OCI-LY1 (cell line): ENCODE results near the gene SPOUT1.
"Not testable (repeated sequence)": the region's sequence is repeated elsewhere in the genome, so short reads cannot be mapped to it uniquely, and the experiment has no call there.

Source experiments
- H2AFZ ChIP-seq: fragments of 200-600 bp; sonication (generic), shearing (Covaris generic); 2 replicates; pipeline ENCODE4 v1.6.0; 2014; ENCODE audit warnings: antibody characterized with exemption, mild to moderate bottlenecking, low read length
- H3F3A ChIP-seq: fragments of 200-600 bp; sonication (generic), shearing (Covaris generic); 2 replicates; pipeline ENCODE4 v1.6.0; 2014; ENCODE audit warnings: mild to moderate bottlenecking, antibody characterized with exemption, low read length, moderate library complexity; ENCODE audit not compliant: insufficient read depth
- H3K27ac ChIP-seq: fragments of 200-600 bp; sonication (generic); 2 replicates; pipeline ENCODE4 v1.5.1; 2014; ENCODE audit warnings: low read length, mixed run types, mild to moderate bottlenecking, low read depth; ENCODE audit not compliant: poor library complexity, severe bottlenecking
- H3K27me3 ChIP-seq: fragments of 200-600 bp; sonication (generic); 2 replicates; pipeline ENCODE4 v1.6.0; 2014; ENCODE audit warnings: antibody characterized with exemption, mild to moderate bottlenecking, low read length, moderate library complexity; ENCODE audit not compliant: insufficient read depth
- H3K36me3 ChIP-seq: fragments of 200-600 bp; sonication (generic); 2 replicates; pipeline ENCODE4 v1.6.1; 2014; ENCODE audit warnings: mild to moderate bottlenecking, antibody characterized with exemption, low read length, moderate library complexity, mixed read lengths; ENCODE audit not compliant: insufficient read depth
- H3K4me1 ChIP-seq: fragments of 200-600 bp; sonication (generic); 2 replicates; pipeline ENCODE4 v1.5.1; 2014; ENCODE audit warnings: mild to moderate bottlenecking, low read length, moderate library complexity; ENCODE audit not compliant: insufficient read depth, severe bottlenecking
- H3K4me2 ChIP-seq: fragments of 200-600 bp; sonication (generic), shearing (Covaris generic); 2 replicates; pipeline ENCODE4 v1.6.1; 2014; ENCODE audit warnings: low read length
- H3K4me3 ChIP-seq: fragments of 200-600 bp; sonication (generic); 2 replicates; pipeline ENCODE4 v1.5.1; 2014; ENCODE audit warnings: low read length, low read depth, mild to moderate bottlenecking, mixed read lengths; ENCODE audit not compliant: poor library complexity, severe bottlenecking
- H3K79me2 ChIP-seq: fragments of 200-600 bp; shearing (Covaris generic); 2 replicates; pipeline ENCODE4 v1.6.1; 2016; ENCODE audit warnings: mixed run types, low read length, mixed read lengths; ENCODE audit not compliant: insufficient read depth
- H3K9ac ChIP-seq: fragments of 200-600 bp; sonication (generic), shearing (Covaris generic); 2 replicates; pipeline ENCODE4 v1.6.1; 2014; ENCODE audit warnings: mild to moderate bottlenecking, low read length, mixed read lengths
- H3K9me2 ChIP-seq: fragments of 200-600 bp; sonication (generic), shearing (Covaris generic); 2 replicates; pipeline ENCODE4 v1.6.1; 2014; ENCODE audit warnings: low read depth, mild to moderate bottlenecking, low read length, mixed read lengths
- H3K9me3 ChIP-seq: fragments of 200-600 bp; shearing (Covaris generic); 2 replicates; pipeline ENCODE4 v1.6.1; 2014; ENCODE audit warnings: low read length, mixed read lengths
- H4K20me1 ChIP-seq: fragments of 200-600 bp; sonication (generic), shearing (Covaris generic); 2 replicates; pipeline ENCODE4 v1.6.0; 2016; ENCODE audit warnings: mild to moderate bottlenecking, low read length; ENCODE audit not compliant: insufficient read depth
- EZH2 ChIP-seq: fragments of 200-600 bp; sonication (generic), shearing (Covaris generic); IDR thresholded peaks from 2 replicates; pipeline ENCODE4 v1.8.0; 2017; ENCODE audit warnings: borderline replicate concordance, mixed run types, mild to moderate bottlenecking, antibody characterized with exemption, low read length, moderate library complexity, mixed read lengths
- TF ChIP-seq, protein P1 (sequence below): fragments of 200-600 bp; sonication (generic), shearing (Covaris generic); IDR thresholded peaks from 2 replicates; pipeline ENCODE4 v1.5.1; 2017; ENCODE audit warnings: mild to moderate bottlenecking, antibody characterized with exemption, low read length, moderate library complexity, mixed read lengths

SPOUT1 gene

DNA sequence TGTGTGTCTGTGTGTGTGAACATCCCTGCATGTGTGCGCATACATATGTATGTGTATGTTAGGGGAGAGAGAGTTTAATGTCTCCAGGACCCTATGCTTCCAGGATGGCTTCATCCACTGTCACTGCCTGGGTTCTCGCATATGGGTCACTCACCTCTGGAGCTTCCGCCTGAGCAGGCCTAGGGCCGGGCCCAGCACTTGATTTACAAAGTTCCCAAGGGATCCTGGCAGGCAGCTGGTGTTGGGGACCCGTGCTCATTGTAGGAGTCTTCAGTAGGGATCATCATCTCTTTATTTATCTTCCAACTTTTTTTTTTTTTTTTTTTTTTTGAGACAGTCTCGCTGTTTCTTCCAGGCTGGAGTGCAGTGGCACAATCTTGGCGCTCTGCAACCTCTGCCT is 29.5 kb downstream of the SPOUT1 start:
- Histone ChIP-seq H3K4me1 (no peaks in the 10 kb centered on the region), H3K9ac (no peak overlapping the region), H3K27me3 (no peaks in the 10 kb centered on the region), H3K9me2 (no peaks in the 10 kb centered on the region), H3K27ac (no peak overlapping the region), H3K4me3 (no peak overlapping the region), H2AFZ (no peak overlapping the region), H3K9me3 (no peaks in the 10 kb centered on the region), H3K79me2 (no peaks in the 10 kb centered on the region), H3K4me2 (no peak overlapping the region), H4K20me1 (no peaks in the 10 kb centered on the region), H3F3A (no peaks in the 10 kb centered on the region), H3K36me3 (peaks cover 66% of the 10 kb centered on the region)
- TF ChIP-seq, protein P1, sequence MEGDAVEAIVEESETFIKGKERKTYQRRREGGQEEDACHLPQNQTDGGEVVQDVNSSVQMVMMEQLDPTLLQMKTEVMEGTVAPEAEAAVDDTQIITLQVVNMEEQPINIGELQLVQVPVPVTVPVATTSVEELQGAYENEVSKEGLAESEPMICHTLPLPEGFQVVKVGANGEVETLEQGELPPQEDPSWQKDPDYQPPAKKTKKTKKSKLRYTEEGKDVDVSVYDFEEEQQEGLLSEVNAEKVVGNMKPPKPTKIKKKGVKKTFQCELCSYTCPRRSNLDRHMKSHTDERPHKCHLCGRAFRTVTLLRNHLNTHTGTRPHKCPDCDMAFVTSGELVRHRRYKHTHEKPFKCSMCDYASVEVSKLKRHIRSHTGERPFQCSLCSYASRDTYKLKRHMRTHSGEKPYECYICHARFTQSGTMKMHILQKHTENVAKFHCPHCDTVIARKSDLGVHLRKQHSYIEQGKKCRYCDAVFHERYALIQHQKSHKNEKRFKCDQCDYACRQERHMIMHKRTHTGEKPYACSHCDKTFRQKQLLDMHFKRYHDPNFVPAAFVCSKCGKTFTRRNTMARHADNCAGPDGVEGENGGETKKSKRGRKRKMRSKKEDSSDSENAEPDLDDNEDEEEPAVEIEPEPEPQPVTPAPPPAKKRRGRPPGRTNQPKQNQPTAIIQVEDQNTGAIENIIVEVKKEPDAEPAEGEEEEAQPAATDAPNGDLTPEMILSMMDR: no peak
- no peak for TF ChIP-seq EZH2

DNA sequence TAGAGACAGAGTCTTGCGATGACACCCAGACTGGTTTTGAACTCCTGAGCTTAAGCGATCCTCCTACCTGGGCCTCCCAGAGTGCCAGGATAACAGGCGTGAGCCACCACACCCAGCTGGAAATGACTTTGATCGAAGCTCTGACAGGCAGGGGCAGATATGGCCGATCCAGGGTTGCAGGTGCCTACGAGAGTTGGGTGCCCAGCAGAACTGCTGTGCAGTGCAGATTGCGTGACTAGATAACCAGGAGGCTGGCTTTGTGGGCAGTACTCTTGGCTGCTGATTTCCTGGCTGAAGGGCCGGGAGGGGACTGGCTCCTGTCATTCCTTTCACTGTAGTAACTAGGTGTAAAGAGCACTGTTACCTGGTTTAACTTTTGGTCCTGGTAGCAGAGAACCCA is 30.7 kb downstream of the SPOUT1 start:
- Histone ChIP-seq H3F3A (no peaks in the 10 kb centered on the region), H4K20me1 (no peaks in the 10 kb centered on the region), H3K4me3 (no peak overlapping the region), H3K4me2 (no peak overlapping the region), H3K9me2 (no peaks in the 10 kb centered on the region), H3K27ac (no peak overlapping the region), H3K27me3 (no peaks in the 10 kb centered on the region), H3K36me3 (peaks cover 73% of the 10 kb centered on the region), H3K9me3 (no peaks in the 10 kb centered on the region), H3K9ac (no peak overlapping the region), H3K4me1 (no peaks in the 10 kb centered on the region), H3K79me2 (no peaks in the 10 kb centered on the region), H2AFZ (no peak overlapping the region)
- TF ChIP-seq, protein P1: no peak
- TF ChIP-seq EZH2: no peak

DNA sequence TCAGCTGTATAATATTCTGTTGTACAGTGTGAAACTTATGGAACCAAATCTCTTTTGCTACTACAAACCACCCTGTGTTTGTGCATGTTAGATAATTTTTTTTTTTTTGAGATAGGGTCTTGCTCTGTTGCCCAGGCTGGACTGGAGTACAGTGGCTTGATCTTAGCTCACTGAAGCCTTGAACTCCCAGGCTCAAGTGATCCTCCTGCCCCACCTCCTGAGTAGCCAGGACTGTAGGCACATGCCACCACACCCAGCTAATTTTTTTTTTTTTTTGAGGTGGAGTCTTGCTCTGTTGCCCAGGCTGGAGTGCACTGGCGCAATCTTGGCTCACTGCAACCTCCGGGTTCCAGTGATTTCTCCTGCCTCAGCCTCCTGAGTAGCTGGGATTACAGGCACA is 34.6 kb downstream of the SPOUT1 start:
- H3K9me3 ChIP-seq, H3K27me3 ChIP-seq, H3F3A ChIP-seq, H3K4me3 ChIP-seq, H3K4me2 ChIP-seq, H3K4me1 ChIP-seq, H3K9me2 ChIP-seq, H4K20me1 ChIP-seq, H3K27ac ChIP-seq, H2AFZ ChIP-seq, H3K79me2 ChIP-seq, H3K9ac ChIP-seq: not testable (repeated sequence)
- peaks cover 70% of the 10 kb centered on the region for H3K36me3 ChIP-seq

DNA sequence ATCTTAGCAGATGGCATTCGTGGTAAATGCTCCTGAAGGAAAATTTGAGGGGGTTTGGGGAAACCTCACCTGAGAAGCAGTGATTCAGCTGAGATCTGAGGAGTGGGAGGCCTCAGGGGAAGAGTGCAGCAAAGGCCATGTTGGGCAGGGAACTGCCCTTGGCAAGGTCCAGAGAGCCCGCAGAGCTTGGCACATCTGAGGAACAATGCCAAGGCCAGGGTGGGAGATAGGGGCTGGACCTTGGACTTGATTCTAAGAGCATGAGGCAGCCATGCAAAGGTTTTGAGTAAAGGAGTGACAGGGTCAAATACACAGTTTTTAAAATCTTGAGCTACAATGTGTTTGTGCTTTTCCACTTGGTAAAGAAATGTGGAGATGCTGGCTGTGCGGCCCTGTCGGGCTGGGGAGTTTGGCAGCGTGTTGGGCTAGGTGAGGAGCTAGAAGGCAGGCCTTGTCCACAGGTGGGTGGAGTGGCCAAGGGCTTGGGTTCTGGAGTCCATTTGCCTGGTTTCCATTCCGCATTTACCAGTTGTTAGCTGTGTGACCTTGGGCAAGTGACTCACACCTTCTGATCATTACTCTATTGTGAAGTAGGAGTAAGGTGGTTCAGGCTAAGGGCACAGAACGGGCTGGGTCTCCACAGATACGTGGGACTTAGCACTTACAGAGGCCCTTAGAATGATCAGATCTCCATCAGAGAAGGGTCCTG is 36.5 kb downstream of the SPOUT1 start:
- H3F3A ChIP-seq: no peaks in the 10 kb centered on the region
- H3K4me1 ChIP-seq: peaks cover 5% of the 10 kb centered on the region
- 0 out of 2 replicates have a peak, but pooled peaks cover under 1% of the 10 kb centered on the region for H3K79me2 ChIP-seq
- no peaks in the 10 kb centered on the region for H3K9me3 ChIP-seq
- H3K4me2 ChIP-seq: no peak overlapping the region
- H4K20me1 ChIP-seq: no peaks in the 10 kb centered on the region
- H3K9ac ChIP-seq: no peak overlapping the region
- H3K27ac ChIP-seq: no peak overlapping the region
- peaks cover 58% of the 10 kb centered on the region for H3K36me3 ChIP-seq
- no peak overlapping the region for H3K4me3 ChIP-seq
- H2AFZ ChIP-seq: no peak overlapping the region
- H3K27me3 ChIP-seq: no peaks in the 10 kb centered on the region
- TF ChIP-seq EZH2: no peak
- TF ChIP-seq, protein P1: no peak
- no peaks in the 10 kb centered on the region for H3K9me2 ChIP-seq
